ENCODE measurements around the gene PDE4D. TPM values are rescaled to one million over a fixed set of nuclear protein-coding genes. Genes with fewer than 3 reads are reported as not detected.

PDE4D gene
- total and polyA plus RNA-seq, 2 donors = 21.2 to 30.3 TPM

GRCh38 chr5:59704936-59705335 is 188.6 kb downstream of the PDE4D start:
- Histone ChIP-seq H3K4me1 (ENCODE audit: control insufficient read depth in 2 of 2, insufficient read depth in 2 of 2, low read length in 2 of 2) (no peaks in the 10 kb centered on the region), H3K27me3 (ENCODE audit: control insufficient read depth in 2 of 2, insufficient read depth in 1 of 2, low read length in 1 of 2) (no peaks in the 10 kb centered on the region), H3K9me3 (ENCODE audit: control insufficient read depth in 2 of 2, insufficient read depth in 1 of 2, low read length in 1 of 2) (no peaks in the 10 kb centered on the region), H3K27ac (ENCODE audit: low read depth in 1 of 2, low read length in 1 of 2) (no peak overlapping the region), H3K36me3 (ENCODE audit: control insufficient read depth in 2 of 2, insufficient read depth in 2 of 2, low read length in 1 of 2) (no peaks in the 10 kb centered on the region), H3K4me3 (ENCODE audit: low read length in 2 of 2) (no peak overlapping the region)
- DNase-seq (ENCODE audit: low read depth in 6 of 9, low spot score in 9 of 9) = no peak
- WGBS = 97% methylated on average over 1 of the region's 1 CpG

GRCh38 chr5:59703789-59704188 is 189.7 kb downstream of the PDE4D start:
- H3K4me3 ChIP-seq (ENCODE audit: low read length in 2 of 2) = no peak overlapping the region
- no peaks in the 10 kb centered on the region for H3K36me3 ChIP-seq (ENCODE audit: control insufficient read depth in 2 of 2, insufficient read depth in 2 of 2, low read length in 1 of 2)
- H3K4me1 ChIP-seq (ENCODE audit: control insufficient read depth in 2 of 2, insufficient read depth in 2 of 2, low read length in 2 of 2) = no peaks in the 10 kb centered on the region
- DNase-seq (ENCODE audit: low read depth in 6 of 9, low spot score in 9 of 9) = no peak
- no peaks in the 10 kb centered on the region for H3K27me3 ChIP-seq (ENCODE audit: control insufficient read depth in 2 of 2, insufficient read depth in 1 of 2, low read length in 1 of 2)
- H3K9me3 ChIP-seq (ENCODE audit: control insufficient read depth in 2 of 2, insufficient read depth in 1 of 2, low read length in 1 of 2) = no peaks in the 10 kb centered on the region
- H3K27ac ChIP-seq (ENCODE audit: low read depth in 1 of 2, low read length in 1 of 2) = no peak overlapping the region
- 95% methylated on average over 2 of the region's 2 CpGs for WGBS

GRCh38 chr5:59698207-59699178 is 195.0 kb downstream of the PDE4D start:
- H3K9me3 ChIP-seq (ENCODE audit: control insufficient read depth in 2 of 2, insufficient read depth in 1 of 2, low read length in 1 of 2) = no peaks in the 10 kb centered on the region
- WGBS = 97% methylated on average over 6 of the region's 6 CpGs
- no peak overlapping the region for H3K27ac ChIP-seq (ENCODE audit: low read depth in 1 of 2, low read length in 1 of 2)

GRCh38 chr5:59694411-59694810 is 199.1 kb downstream of the PDE4D start:
- no peaks in the 10 kb centered on the region for H3K36me3 ChIP-seq (ENCODE audit: control insufficient read depth in 2 of 2, insufficient read depth in 2 of 2, low read length in 1 of 2)
- no peak for DNase-seq (ENCODE audit: low read depth in 6 of 9, low spot score in 9 of 9)
- WGBS = over 99% methylated on average over 4 of the region's 4 CpGs
- H3K4me1 ChIP-seq (ENCODE audit: control insufficient read depth in 2 of 2, insufficient read depth in 2 of 2, low read length in 2 of 2) = no peaks in the 10 kb centered on the region
- no peaks in the 10 kb centered on the region for H3K9me3 ChIP-seq (ENCODE audit: control insufficient read depth in 2 of 2, insufficient read depth in 1 of 2, low read length in 1 of 2)
- no peak overlapping the region for H3K27ac ChIP-seq (ENCODE audit: low read depth in 1 of 2, low read length in 1 of 2)
- H3K4me3 ChIP-seq (ENCODE audit: low read length in 2 of 2) = no peak overlapping the region
- H3K27me3 ChIP-seq (ENCODE audit: control insufficient read depth in 2 of 2, insufficient read depth in 1 of 2, low read length in 1 of 2) = no peaks in the 10 kb centered on the region

More at GRCh38 chr5:59698207-59699178, 195.0 kb downstream of the PDE4D start:
- DNase-seq (ENCODE audit: low read depth in 6 of 9, low spot score in 9 of 9) = no peak
- Histone ChIP-seq H3K4me1 (ENCODE audit: control insufficient read depth in 2 of 2, insufficient read depth in 2 of 2, low read length in 2 of 2) (no peaks in the 10 kb centered on the region), H3K4me3 (ENCODE audit: low read length in 2 of 2) (no peak overlapping the region), H3K36me3 (ENCODE audit: control insufficient read depth in 2 of 2, insufficient read depth in 2 of 2, low read length in 1 of 2) (no peaks in the 10 kb centered on the region), H3K27me3 (ENCODE audit: control insufficient read depth in 2 of 2, insufficient read depth in 1 of 2, low read length in 1 of 2) (no peaks in the 10 kb centered on the region)

- no peaks in the 10 kb centered on the region for H3K36me3 ChIP-seq (ENCODE audit: control insufficient read depth in 2 of 2, insufficient read depth in 2 of 2, low read length in 1 of 2)
- 88% methylated on average over 6 of the region's 6 CpGs for WGBS
- no peak for DNase-seq (ENCODE audit: low read depth in 6 of 9, low spot score in 9 of 9)
Observed at GRCh38 chr5:59693492-59694309, 199.8 kb downstream of the PDE4D start.

GRCh38 chr5:59685793-59686192 is 207.7 kb downstream of the PDE4D start:
- Histone ChIP-seq H3K27me3 (ENCODE audit: control insufficient read depth in 2 of 2, insufficient read depth in 1 of 2, low read length in 1 of 2) (no peaks in the 10 kb centered on the region), H3K9me3 (ENCODE audit: control insufficient read depth in 2 of 2, insufficient read depth in 1 of 2, low read length in 1 of 2) (no peaks in the 10 kb centered on the region), H3K4me1 (ENCODE audit: control insufficient read depth in 2 of 2, insufficient read depth in 2 of 2, low read length in 2 of 2) (no peaks in the 10 kb centered on the region), H3K4me3 (ENCODE audit: low read length in 2 of 2) (no peak overlapping the region), H3K36me3 (ENCODE audit: control insufficient read depth in 2 of 2, insufficient read depth in 2 of 2, low read length in 1 of 2) (no peaks in the 10 kb centered on the region), H3K27ac (ENCODE audit: low read depth in 1 of 2, low read length in 1 of 2) (no peak overlapping the region)
- no peak for DNase-seq (ENCODE audit: low read depth in 6 of 9, low spot score in 9 of 9)
- WGBS = 89% methylated on average over 2 of the region's 2 CpGs

More at GRCh38 chr5:59693492-59694309, 199.8 kb downstream of the PDE4D start:
- H3K9me3 ChIP-seq (ENCODE audit: control insufficient read depth in 2 of 2, insufficient read depth in 1 of 2, low read length in 1 of 2) = no peaks in the 10 kb centered on the region
- H3K27ac ChIP-seq (ENCODE audit: low read depth in 1 of 2, low read length in 1 of 2) = no peak overlapping the region
- H3K27me3 ChIP-seq (ENCODE audit: control insufficient read depth in 2 of 2, insufficient read depth in 1 of 2, low read length in 1 of 2) = no peaks in the 10 kb centered on the region
- H3K4me1 ChIP-seq (ENCODE audit: control insufficient read depth in 2 of 2, insufficient read depth in 2 of 2, low read length in 2 of 2) = no peaks in the 10 kb centered on the region
- H3K4me3 ChIP-seq (ENCODE audit: low read length in 2 of 2) = no peak overlapping the region

- H3K9me3 ChIP-seq (ENCODE audit: control insufficient read depth in 2 of 2, insufficient read depth in 1 of 2, low read length in 1 of 2) = no peaks in the 10 kb centered on the region
- no peak for DNase-seq (ENCODE audit: low read depth in 6 of 9, low spot score in 9 of 9)
- 95% methylated on average over 1 of the region's 1 CpG for WGBS
- H3K4me1 ChIP-seq (ENCODE audit: control insufficient read depth in 2 of 2, insufficient read depth in 2 of 2, low read length in 2 of 2) = no peaks in the 10 kb centered on the region
- no peak overlapping the region for H3K27ac ChIP-seq (ENCODE audit: low read depth in 1 of 2, low read length in 1 of 2)
- H3K36me3 ChIP-seq (ENCODE audit: control insufficient read depth in 2 of 2, insufficient read depth in 2 of 2, low read length in 1 of 2) = no peaks in the 10 kb centered on the region
- no peaks in the 10 kb centered on the region for H3K27me3 ChIP-seq (ENCODE audit: control insufficient read depth in 2 of 2, insufficient read depth in 1 of 2, low read length in 1 of 2)
- no peak overlapping the region for H3K4me3 ChIP-seq (ENCODE audit: low read length in 2 of 2)
Observed at GRCh38 chr5:59685191-59685530, 208.4 kb downstream of the PDE4D start.

GRCh38 chr5:59684388-59685190 is 208.9 kb downstream of the PDE4D start:
- no peak for DNase-seq (ENCODE audit: low read depth in 6 of 9, low spot score in 9 of 9)
- H3K36me3 ChIP-seq (ENCODE audit: control insufficient read depth in 2 of 2, insufficient read depth in 2 of 2, low read length in 1 of 2) = no peaks in the 10 kb centered on the region
- no peak overlapping the region for H3K4me3 ChIP-seq (ENCODE audit: low read length in 2 of 2)
- H3K27ac ChIP-seq (ENCODE audit: low read depth in 1 of 2, low read length in 1 of 2) = no peak overlapping the region
- H3K27me3 ChIP-seq (ENCODE audit: control insufficient read depth in 2 of 2, insufficient read depth in 1 of 2, low read length in 1 of 2) = no peaks in the 10 kb centered on the region
- WGBS = 84% methylated on average over 4 of the region's 4 CpGs
- no peaks in the 10 kb centered on the region for H3K9me3 ChIP-seq (ENCODE audit: control insufficient read depth in 2 of 2, insufficient read depth in 1 of 2, low read length in 1 of 2)
- no peaks in the 10 kb centered on the region for H3K4me1 ChIP-seq (ENCODE audit: control insufficient read depth in 2 of 2, insufficient read depth in 2 of 2, low read length in 2 of 2)
